ENCODE results near the gene KIF1B.

Gene KIF1B

GRCh38 chr1:10295481-10296085 is 85.2 kb downstream of the KIF1B start:
- H3K27ac ChIP-seq, result no peak overlapping the region
- H3K27me3 ChIP-seq (ENCODE audit: insufficient read depth, low read depth), result no peaks in the 10 kb centered on the region
- H3K4me2 ChIP-seq, result no peak overlapping the region
- no peak for TF ChIP-seq CTCF (conservative IDR thresholded peaks at IDR 0.05; ENCODE audit: low read depth, low read length)
- no peak overlapping the region for H2AFZ ChIP-seq (ENCODE audit: low read depth)
- no peak overlapping the region for H3K4me3 ChIP-seq (IDR thresholded peaks at IDR 0.05; ENCODE audit: insufficient read depth, low read depth, low read length)
- no peaks in the 10 kb centered on the region for H3K36me3 ChIP-seq (ENCODE audit: insufficient read depth)
- no peaks in the 10 kb centered on the region for H3K79me2 ChIP-seq (ENCODE audit: insufficient read depth, low read depth)
- H4K20me1 ChIP-seq (ENCODE audit: insufficient read depth), result no peaks in the 10 kb centered on the region
- no peaks in the 10 kb centered on the region for H3K4me1 ChIP-seq (ENCODE audit: low read depth, poor library complexity, severe bottlenecking)
- H3K9ac ChIP-seq, result no peak overlapping the region

GRCh38 chr1:10299151-10299550 is 88.8 kb downstream of the KIF1B start:
- TF ChIP-seq CTCF (conservative IDR thresholded peaks at IDR 0.05; ENCODE audit: low read depth, low read length), result no peak
- Histone ChIP-seq H3K79me2 (ENCODE audit: insufficient read depth, low read depth) (no peaks in the 10 kb centered on the region), H3K4me3 (IDR thresholded peaks at IDR 0.05; ENCODE audit: insufficient read depth, low read depth, low read length) (no peak overlapping the region), H3K27ac (no peak overlapping the region), H4K20me1 (ENCODE audit: insufficient read depth) (no peaks in the 10 kb centered on the region), H3K9ac (no peak overlapping the region), H3K4me1 (ENCODE audit: low read depth, poor library complexity, severe bottlenecking) (no peaks in the 10 kb centered on the region), H2AFZ (ENCODE audit: low read depth) (no peak overlapping the region), H3K36me3 (ENCODE audit: insufficient read depth) (no peaks in the 10 kb centered on the region), H3K4me2 (no peak overlapping the region), H3K27me3 (ENCODE audit: insufficient read depth, low read depth) (no peaks in the 10 kb centered on the region)

GRCh38 chr1:10302416-10302815 is 92.0 kb downstream of the KIF1B start:
- Histone ChIP-seq H3K36me3 (ENCODE audit: insufficient read depth) (no peaks in the 10 kb centered on the region), H3K9ac (no peak overlapping the region), H3K4me3 (IDR thresholded peaks at IDR 0.05; ENCODE audit: insufficient read depth, low read depth, low read length) (no peak overlapping the region), H3K27ac (no peak overlapping the region), H4K20me1 (ENCODE audit: insufficient read depth) (no peaks in the 10 kb centered on the region), H3K4me1 (ENCODE audit: low read depth, poor library complexity, severe bottlenecking) (no peaks in the 10 kb centered on the region), H3K4me2 (no peak overlapping the region), H3K27me3 (ENCODE audit: insufficient read depth, low read depth) (no peaks in the 10 kb centered on the region), H2AFZ (ENCODE audit: low read depth) (no peak overlapping the region), H3K79me2 (ENCODE audit: insufficient read depth, low read depth) (no peaks in the 10 kb centered on the region)
- no peak for TF ChIP-seq CTCF (conservative IDR thresholded peaks at IDR 0.05; ENCODE audit: low read depth, low read length)

- Histone ChIP-seq H4K20me1 (ENCODE audit: insufficient read depth) (no peaks in the 10 kb centered on the region), H2AFZ (ENCODE audit: low read depth) (no peak overlapping the region), H3K9ac (no peak overlapping the region), H3K36me3 (ENCODE audit: insufficient read depth) (no peaks in the 10 kb centered on the region), H3K4me3 (IDR thresholded peaks at IDR 0.05; ENCODE audit: insufficient read depth, low read depth, low read length) (no peak overlapping the region), H3K79me2 (ENCODE audit: insufficient read depth, low read depth) (no peaks in the 10 kb centered on the region), H3K4me1 (ENCODE audit: low read depth, poor library complexity, severe bottlenecking) (no peaks in the 10 kb centered on the region), H3K27me3 (ENCODE audit: insufficient read depth, low read depth) (no peaks in the 10 kb centered on the region), H3K27ac (no peak overlapping the region), H3K4me2 (no peak overlapping the region)
- TF ChIP-seq CTCF (conservative IDR thresholded peaks at IDR 0.05; ENCODE audit: low read depth, low read length), result no peak
Observed at GRCh38 chr1:10304295-10304694, 93.9 kb downstream of the KIF1B start.

Data from KMS-11 (cell line).